Measurements from ENCODE around the gene DCLRE1B. TPM values are rescaled to one million over a fixed set of nuclear protein-coding genes. Genes with fewer than 3 reads are reported as not detected.

DCLRE1B gene
- total RNA-seq, 1 experiment from 2014 or later, result 6.9 TPM

DNA sequence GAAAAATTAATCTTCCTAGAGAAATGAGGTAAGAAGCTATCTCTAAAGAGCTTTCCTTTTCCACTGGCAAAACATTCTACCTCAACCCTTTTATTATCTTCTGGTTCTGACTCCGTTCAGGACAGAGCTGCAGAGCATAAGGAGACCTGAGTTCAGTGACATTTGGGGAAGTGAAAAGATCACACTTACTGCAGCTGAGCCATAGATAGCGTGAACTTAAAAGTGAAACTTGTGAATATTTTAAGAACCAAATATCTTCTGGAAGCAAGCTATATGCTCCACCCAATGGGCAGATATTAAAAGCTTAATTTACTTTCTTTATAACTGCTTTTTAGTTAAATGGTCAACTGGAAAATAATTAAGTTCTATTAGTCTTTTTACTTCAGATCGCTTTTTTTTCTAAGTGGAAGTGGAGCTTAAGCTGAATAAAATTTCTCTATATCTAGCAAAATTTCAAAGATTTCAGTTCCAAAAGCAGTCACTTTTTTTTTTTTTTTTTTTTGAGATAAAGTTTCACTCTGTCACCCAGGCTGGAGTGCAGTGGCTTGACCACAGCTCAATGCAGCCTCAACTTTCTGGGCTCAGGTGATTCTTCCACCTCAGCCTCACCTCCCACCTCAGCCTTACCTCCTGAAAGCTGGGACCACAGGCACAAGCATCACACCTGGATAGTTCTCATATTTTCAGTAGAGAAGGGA lies 45.5 kb upstream of the DCLRE1B start:
- intact Hi-C loops (cut with micrococcal nuclease; ENCODE audit: unreplicated experiment), result loop anchor here (5.0 kb wide), 1 partner anchor 633 kb away; no protein-coding TSS in a partner anchor
- Mint-ChIP-seq H3K4me1 (ENCODE audit: low read depth, unreplicated experiment) (no peaks in the 10 kb centered on the region), H3K27ac (ENCODE audit: unreplicated experiment) (no peak overlapping the region), H3K4me3 (ENCODE audit: unreplicated experiment) (no peak overlapping the region), H3K36me3 (ENCODE audit: insufficient read depth, unreplicated experiment) (no peaks in the 10 kb centered on the region), H3K27me3 (ENCODE audit: insufficient read depth, unreplicated experiment) (no peaks in the 10 kb centered on the region), H3K9me3 (ENCODE audit: unreplicated experiment) (no peaks in the 10 kb centered on the region)
- no peaks in the 10 kb centered on the region for H3K36me3 ChIP-seq (ENCODE audit: control insufficient read depth, insufficient read depth, low read length)
- DNase-seq, result no peak
- no peaks in the 10 kb centered on the region for H3K9me3 ChIP-seq
- no TSS peak for BruUV-seq (replicated peaks)
- no peak overlapping the region for H3K4me3 ChIP-seq (ENCODE audit: low read depth, low read length)
- ChIA-PET CTCF (no interaction called here), POLR2A (interaction anchor here (0.6 kb wide), 1 partner anchor 79 kb away, joined by 4 read pairs; no protein-coding TSS in a partner anchor)
- no peaks in the 10 kb centered on the region for H3K4me1 ChIP-seq
- H3K27me3 ChIP-seq (replicated peaks; ENCODE audit: control insufficient read depth, insufficient read depth, low read length), result no peaks in the 10 kb centered on the region
- TF ChIP-seq, protein P1, sequence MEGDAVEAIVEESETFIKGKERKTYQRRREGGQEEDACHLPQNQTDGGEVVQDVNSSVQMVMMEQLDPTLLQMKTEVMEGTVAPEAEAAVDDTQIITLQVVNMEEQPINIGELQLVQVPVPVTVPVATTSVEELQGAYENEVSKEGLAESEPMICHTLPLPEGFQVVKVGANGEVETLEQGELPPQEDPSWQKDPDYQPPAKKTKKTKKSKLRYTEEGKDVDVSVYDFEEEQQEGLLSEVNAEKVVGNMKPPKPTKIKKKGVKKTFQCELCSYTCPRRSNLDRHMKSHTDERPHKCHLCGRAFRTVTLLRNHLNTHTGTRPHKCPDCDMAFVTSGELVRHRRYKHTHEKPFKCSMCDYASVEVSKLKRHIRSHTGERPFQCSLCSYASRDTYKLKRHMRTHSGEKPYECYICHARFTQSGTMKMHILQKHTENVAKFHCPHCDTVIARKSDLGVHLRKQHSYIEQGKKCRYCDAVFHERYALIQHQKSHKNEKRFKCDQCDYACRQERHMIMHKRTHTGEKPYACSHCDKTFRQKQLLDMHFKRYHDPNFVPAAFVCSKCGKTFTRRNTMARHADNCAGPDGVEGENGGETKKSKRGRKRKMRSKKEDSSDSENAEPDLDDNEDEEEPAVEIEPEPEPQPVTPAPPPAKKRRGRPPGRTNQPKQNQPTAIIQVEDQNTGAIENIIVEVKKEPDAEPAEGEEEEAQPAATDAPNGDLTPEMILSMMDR (IDR thresholded peaks at IDR 0.05; ENCODE audit: insufficient read depth in 1 of 2, low read depth in 1 of 2, low read length in 1 of 2, severe bottlenecking in 1 of 2, unreplicated experiment in 1 of 2), result no peak

DNA sequence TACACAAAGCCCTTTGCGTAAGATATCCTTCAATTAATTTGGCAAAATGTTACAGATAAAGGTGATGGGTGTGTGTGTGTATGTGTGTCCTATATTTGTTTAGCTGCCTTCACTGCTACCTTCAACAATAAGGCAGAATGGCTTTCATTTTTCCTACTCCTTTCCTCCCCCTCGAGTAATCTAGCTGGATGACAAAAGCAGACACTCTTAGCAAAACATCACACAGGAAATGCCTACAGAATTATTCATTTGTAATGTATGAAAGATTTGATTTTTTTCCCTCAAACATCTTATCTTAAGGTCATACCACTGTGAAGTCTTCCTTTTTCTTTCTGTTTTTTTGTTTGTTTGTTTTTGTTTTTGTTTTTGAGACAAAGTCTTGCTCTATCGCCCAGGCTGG lies 44.2 kb upstream of the DCLRE1B start:
- DNase-seq, result no peak
- BruUV-seq (replicated peaks), result no TSS peak
- Mint-ChIP-seq H3K27ac (ENCODE audit: unreplicated experiment) (no peak overlapping the region), H3K9me3 (ENCODE audit: unreplicated experiment) (no peaks in the 10 kb centered on the region), H3K36me3 (ENCODE audit: insufficient read depth, unreplicated experiment) (no peaks in the 10 kb centered on the region), H3K27me3 (ENCODE audit: insufficient read depth, unreplicated experiment) (no peaks in the 10 kb centered on the region), H3K4me1 (ENCODE audit: low read depth, unreplicated experiment) (no peaks in the 10 kb centered on the region), H3K4me3 (ENCODE audit: unreplicated experiment) (no peak overlapping the region)
- POLR2A ChIA-PET, result no interaction called here
- TF ChIP-seq, protein P1 (IDR thresholded peaks at IDR 0.05; ENCODE audit: insufficient read depth in 1 of 2, low read depth in 1 of 2, low read length in 1 of 2, severe bottlenecking in 1 of 2, unreplicated experiment in 1 of 2), result no peak
- intact Hi-C loops (cut with micrococcal nuclease; ENCODE audit: unreplicated experiment), result no loop called here
- H3K4me1 ChIP-seq, result no peaks in the 10 kb centered on the region
- CTCF ChIA-PET, result no interaction called here
- no peaks in the 10 kb centered on the region for H3K27me3 ChIP-seq (replicated peaks; ENCODE audit: control insufficient read depth, insufficient read depth, low read length)
- H3K36me3 ChIP-seq (ENCODE audit: control insufficient read depth, insufficient read depth, low read length), result no peaks in the 10 kb centered on the region
- no peaks in the 10 kb centered on the region for H3K9me3 ChIP-seq
- no peak overlapping the region for H3K4me3 ChIP-seq (ENCODE audit: low read depth, low read length)

DNA sequence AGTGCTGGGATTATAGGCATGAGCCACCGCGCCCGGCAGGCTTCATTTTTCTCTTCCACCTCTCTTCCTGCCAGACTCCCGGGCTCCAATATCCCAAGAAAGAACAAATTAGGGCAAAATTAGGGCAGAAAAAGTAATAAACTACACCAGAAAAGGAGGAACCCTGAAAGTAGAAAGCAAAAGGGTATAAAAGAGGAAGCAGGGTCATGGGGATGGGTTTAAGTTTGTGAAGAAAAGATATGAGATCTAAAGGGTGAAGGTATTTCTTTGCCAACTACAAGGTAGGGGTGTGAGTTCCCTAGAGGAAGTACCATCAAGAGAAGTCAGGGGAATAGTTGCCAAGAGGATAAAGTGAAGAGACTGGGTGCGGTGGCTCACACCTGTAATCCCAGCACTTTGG lies 43.5 kb upstream of the DCLRE1B start:
- intact Hi-C loops (cut with micrococcal nuclease; ENCODE audit: unreplicated experiment), result no loop called here
- H3K4me3 Mint-ChIP-seq (ENCODE audit: unreplicated experiment), result no peak overlapping the region
- POLR2A ChIA-PET, result no interaction called here
- no peak for DNase-seq
- CTCF ChIA-PET, result no interaction called here
- H3K36me3 Mint-ChIP-seq (ENCODE audit: insufficient read depth, unreplicated experiment), result no peaks in the 10 kb centered on the region
- H3K4me3 ChIP-seq (ENCODE audit: low read depth, low read length), result no peak overlapping the region
- TF ChIP-seq, protein P1 (IDR thresholded peaks at IDR 0.05; ENCODE audit: insufficient read depth in 1 of 2, low read depth in 1 of 2, low read length in 1 of 2, severe bottlenecking in 1 of 2, unreplicated experiment in 1 of 2), result no peak
- H3K4me1 ChIP-seq, result no peaks in the 10 kb centered on the region
- H3K27me3 ChIP-seq (replicated peaks; ENCODE audit: control insufficient read depth, insufficient read depth, low read length), result no peaks in the 10 kb centered on the region
- no peak overlapping the region for H3K27ac Mint-ChIP-seq (ENCODE audit: unreplicated experiment)
- H3K27me3 Mint-ChIP-seq (ENCODE audit: insufficient read depth, unreplicated experiment), result no peaks in the 10 kb centered on the region
- H3K9me3 ChIP-seq, result no peaks in the 10 kb centered on the region
- H3K36me3 ChIP-seq (ENCODE audit: control insufficient read depth, insufficient read depth, low read length), result no peaks in the 10 kb centered on the region
- no peaks in the 10 kb centered on the region for H3K9me3 Mint-ChIP-seq (ENCODE audit: unreplicated experiment)
- BruUV-seq (replicated peaks), result no TSS peak
- H3K4me1 Mint-ChIP-seq (ENCODE audit: low read depth, unreplicated experiment), result no peaks in the 10 kb centered on the region

Measured in Caco-2 (cell line).